ENCODE data around the gene RIPK4. TPM values are rescaled to one million over a fixed set of nuclear protein-coding genes. Genes with fewer than 3 reads are reported as not detected.
"Not testable (repeated sequence)": the region's sequence is repeated elsewhere in the genome, so short reads cannot be mapped to it uniquely, and the experiment has no call there.

RIPK4 gene
- total RNA-seq, 1 donor from 2014 or later = 15.7 TPM

GRCh38 chr21:41725421-41726031 is 41.3 kb downstream of the RIPK4 start:
- TF ChIP-seq CTCF (IDR thresholded peaks at IDR 0.05; ENCODE audit: unreplicated experiment) = no peak
- H3K4me3 Mint-ChIP-seq = no peak overlapping the region
- peaks cover 7% of the 10 kb centered on the region for H3K27me3 Mint-ChIP-seq (ENCODE audit: low read depth)
- H3K4me1 Mint-ChIP-seq = peaks cover 26% of the 10 kb centered on the region
- H3K27ac Mint-ChIP-seq = no peak overlapping the region
- no peaks in the 10 kb centered on the region for H3K9me3 Mint-ChIP-seq
- H3K36me3 Mint-ChIP-seq = no peaks in the 10 kb centered on the region
- DNase-seq (ENCODE audit: low spot score in 2 of 2, unreplicated experiment in 2 of 2) = no peak

- H3K4me1 Mint-ChIP-seq = peaks cover 20% of the 10 kb centered on the region
- H3K9me3 Mint-ChIP-seq; H3K4me3 Mint-ChIP-seq; H3K27me3 Mint-ChIP-seq (ENCODE audit: low read depth); H3K27ac Mint-ChIP-seq; H3K36me3 Mint-ChIP-seq; DNase-seq (ENCODE audit: low spot score in 2 of 2, unreplicated experiment in 2 of 2): not testable (repeated sequence)
These were observed 43.0 kb downstream of the RIPK4 start for GRCh38 chr21:41723835-41724234.

GRCh38 chr21:41722052-41723018 is 44.5 kb downstream of the RIPK4 start:
- Mint-ChIP-seq H3K27ac (no peak overlapping the region), H3K9me3 (no peaks in the 10 kb centered on the region), H3K4me1 (peaks cover 7% of the 10 kb centered on the region), H3K36me3 (no peaks in the 10 kb centered on the region), H3K4me3 (no peak overlapping the region), H3K27me3 (ENCODE audit: low read depth) (peaks cover 7% of the 10 kb centered on the region)
- DNase-seq (ENCODE audit: low spot score in 2 of 2, unreplicated experiment in 2 of 2) = no peak
- TF ChIP-seq CTCF (IDR thresholded peaks at IDR 0.05; ENCODE audit: unreplicated experiment) = no peak

- no peak for DNase-seq (ENCODE audit: low spot score in 2 of 2, unreplicated experiment in 2 of 2)
- TF ChIP-seq CTCF (IDR thresholded peaks at IDR 0.05; ENCODE audit: unreplicated experiment) = no peak
- Mint-ChIP-seq H3K4me1 (peaks cover 12% of the 10 kb centered on the region), H3K9me3 (no peaks in the 10 kb centered on the region), H3K36me3 (no peaks in the 10 kb centered on the region), H3K27me3 (ENCODE audit: low read depth) (peaks cover under 1% of the 10 kb centered on the region), H3K4me3 (no peak overlapping the region), H3K27ac (no peak overlapping the region)
These were observed 46.6 kb downstream of the RIPK4 start for GRCh38 chr21:41720250-41720649.

GRCh38 chr21:41719691-41720090 is 47.2 kb downstream of the RIPK4 start:
- Mint-ChIP-seq H3K27me3 (ENCODE audit: low read depth) (no peaks in the 10 kb centered on the region), H3K36me3 (no peaks in the 10 kb centered on the region), H3K27ac (no peak overlapping the region), H3K4me1 (peaks cover 17% of the 10 kb centered on the region), H3K4me3 (no peak overlapping the region), H3K9me3 (no peaks in the 10 kb centered on the region)
- DNase-seq (ENCODE audit: low spot score in 2 of 2, unreplicated experiment in 2 of 2) = no peak
- TF ChIP-seq CTCF (IDR thresholded peaks at IDR 0.05; ENCODE audit: unreplicated experiment) = no peak
